ENCODE results near the gene WFS1. TPM values are rescaled to one million over a fixed set of nuclear protein-coding genes. Genes with fewer than 3 reads are reported as not detected.

Gene WFS1
- total RNA-seq, 4 donors from 2014 or later: 35.9 to 91.3 (median 38.2) TPM

- DNase-seq (ENCODE audit: low spot score) (no peak), ATAC-seq (ENCODE audit: low FRiP score) (no peak)
- TF ChIP-seq, protein P1, sequence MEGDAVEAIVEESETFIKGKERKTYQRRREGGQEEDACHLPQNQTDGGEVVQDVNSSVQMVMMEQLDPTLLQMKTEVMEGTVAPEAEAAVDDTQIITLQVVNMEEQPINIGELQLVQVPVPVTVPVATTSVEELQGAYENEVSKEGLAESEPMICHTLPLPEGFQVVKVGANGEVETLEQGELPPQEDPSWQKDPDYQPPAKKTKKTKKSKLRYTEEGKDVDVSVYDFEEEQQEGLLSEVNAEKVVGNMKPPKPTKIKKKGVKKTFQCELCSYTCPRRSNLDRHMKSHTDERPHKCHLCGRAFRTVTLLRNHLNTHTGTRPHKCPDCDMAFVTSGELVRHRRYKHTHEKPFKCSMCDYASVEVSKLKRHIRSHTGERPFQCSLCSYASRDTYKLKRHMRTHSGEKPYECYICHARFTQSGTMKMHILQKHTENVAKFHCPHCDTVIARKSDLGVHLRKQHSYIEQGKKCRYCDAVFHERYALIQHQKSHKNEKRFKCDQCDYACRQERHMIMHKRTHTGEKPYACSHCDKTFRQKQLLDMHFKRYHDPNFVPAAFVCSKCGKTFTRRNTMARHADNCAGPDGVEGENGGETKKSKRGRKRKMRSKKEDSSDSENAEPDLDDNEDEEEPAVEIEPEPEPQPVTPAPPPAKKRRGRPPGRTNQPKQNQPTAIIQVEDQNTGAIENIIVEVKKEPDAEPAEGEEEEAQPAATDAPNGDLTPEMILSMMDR (IDR thresholded peaks at IDR 0.05): no peak
Measured at GRCh38 chr4:6262847-6263487, 6.7 kb upstream of the WFS1 start.

DNA sequence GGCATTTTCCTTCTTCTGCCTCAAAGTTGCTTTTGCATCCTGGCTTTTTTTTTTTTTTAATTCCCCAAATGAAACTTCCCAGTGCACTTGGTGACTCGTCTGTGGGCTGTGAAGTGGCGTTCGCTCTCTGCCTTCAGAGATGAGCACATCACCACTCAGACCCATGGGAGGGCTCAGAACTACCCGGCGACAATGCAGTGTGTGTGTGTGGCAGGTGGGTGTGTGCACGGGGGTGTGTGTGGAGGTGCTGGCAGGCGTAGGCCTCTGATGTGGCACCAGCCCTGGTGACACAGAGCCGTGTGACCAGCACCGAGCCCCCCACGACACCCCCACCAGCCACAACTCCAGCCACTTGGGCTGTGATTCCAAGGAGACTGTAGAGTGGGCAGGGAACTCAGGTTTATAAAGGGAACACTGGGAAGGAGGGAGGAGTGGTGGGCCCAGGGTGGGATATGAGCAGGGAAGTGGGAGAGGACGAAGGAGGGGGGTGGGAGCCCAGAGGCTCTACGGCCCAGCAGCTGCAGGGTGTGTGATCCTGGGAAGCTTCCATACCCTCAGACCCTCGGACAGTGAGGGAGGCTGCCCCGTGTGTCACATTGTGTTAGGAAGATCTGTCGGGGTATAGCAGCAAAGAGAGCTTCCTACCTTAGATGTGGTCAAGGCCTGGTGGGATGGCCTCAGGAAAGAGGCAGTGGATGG is 6.0 kb upstream of the WFS1 start:
- ATAC-seq (ENCODE audit: low FRiP score) (no peak), DNase-seq (ENCODE audit: low spot score) (no peak)
- TF ChIP-seq, protein P1 (IDR thresholded peaks at IDR 0.05): no peak

DNA sequence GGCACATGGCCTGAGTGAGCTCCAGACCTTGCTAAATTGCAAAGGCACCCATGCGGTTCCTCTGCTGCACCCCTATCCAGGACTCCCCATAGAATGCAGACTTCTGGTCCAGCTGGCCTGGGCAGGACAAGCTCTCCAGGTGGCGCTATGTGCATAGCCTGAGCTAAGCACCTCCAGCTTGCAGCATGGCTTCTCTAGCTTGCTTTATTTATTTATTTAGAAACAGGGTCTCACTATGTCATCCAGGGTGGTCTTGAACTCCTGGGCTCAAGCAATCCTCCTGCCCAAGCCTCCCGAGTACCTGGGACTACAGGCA is 5.5 kb upstream of the WFS1 start:
- DNase-seq (ENCODE audit: low spot score): no peak
- TF ChIP-seq, protein P1 (IDR thresholded peaks at IDR 0.05): no peak
- ATAC-seq (ENCODE audit: low FRiP score): no peak

DNA sequence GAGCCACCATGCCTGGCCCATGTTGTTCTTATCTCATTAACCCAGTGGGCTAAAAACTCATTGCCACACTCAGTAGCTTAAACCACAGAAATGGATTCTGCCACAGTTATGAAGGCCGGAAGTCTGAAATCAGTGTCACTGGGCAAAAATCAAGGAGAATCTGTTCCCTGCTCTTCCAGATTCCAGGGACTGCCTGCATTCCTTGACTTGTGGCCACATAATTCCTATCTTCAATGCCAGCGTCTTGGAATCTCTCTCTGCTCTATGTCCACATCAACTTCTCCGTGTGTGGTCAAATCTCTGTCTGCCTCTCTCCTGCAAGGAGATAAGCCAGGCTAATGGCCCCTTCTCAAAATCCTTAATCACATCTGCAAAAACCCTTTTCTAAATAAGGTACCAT is 4.1 kb upstream of the WFS1 start:
- ATAC-seq (ENCODE audit: low FRiP score): no peak
- TF ChIP-seq, protein P1 (IDR thresholded peaks at IDR 0.05): no peak
- DNase-seq (ENCODE audit: low spot score): no peak

DNA sequence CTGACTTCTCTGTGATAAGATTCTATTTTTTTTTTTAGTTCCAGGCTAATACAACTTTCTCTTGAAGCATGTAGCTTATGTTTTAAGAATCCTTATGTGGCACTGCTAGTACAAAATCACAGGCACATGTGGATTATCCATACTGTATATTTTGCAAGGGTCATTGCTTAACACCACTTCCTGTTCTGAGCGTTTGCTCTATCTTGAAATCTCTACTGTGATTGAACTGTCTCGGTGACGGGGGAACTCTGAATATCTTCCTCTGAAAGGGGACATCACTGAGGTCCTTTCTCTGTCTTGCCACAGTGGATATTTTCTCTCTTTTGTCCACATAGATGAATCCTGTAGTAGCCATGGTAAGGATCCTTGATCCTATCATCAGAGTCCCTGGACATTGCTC is 2.1 kb upstream of the WFS1 start:
- no peak for DNase-seq (ENCODE audit: low spot score)
- ATAC-seq (ENCODE audit: low FRiP score): no peak
- TF ChIP-seq, protein P1 (IDR thresholded peaks at IDR 0.05): no peak

DNA sequence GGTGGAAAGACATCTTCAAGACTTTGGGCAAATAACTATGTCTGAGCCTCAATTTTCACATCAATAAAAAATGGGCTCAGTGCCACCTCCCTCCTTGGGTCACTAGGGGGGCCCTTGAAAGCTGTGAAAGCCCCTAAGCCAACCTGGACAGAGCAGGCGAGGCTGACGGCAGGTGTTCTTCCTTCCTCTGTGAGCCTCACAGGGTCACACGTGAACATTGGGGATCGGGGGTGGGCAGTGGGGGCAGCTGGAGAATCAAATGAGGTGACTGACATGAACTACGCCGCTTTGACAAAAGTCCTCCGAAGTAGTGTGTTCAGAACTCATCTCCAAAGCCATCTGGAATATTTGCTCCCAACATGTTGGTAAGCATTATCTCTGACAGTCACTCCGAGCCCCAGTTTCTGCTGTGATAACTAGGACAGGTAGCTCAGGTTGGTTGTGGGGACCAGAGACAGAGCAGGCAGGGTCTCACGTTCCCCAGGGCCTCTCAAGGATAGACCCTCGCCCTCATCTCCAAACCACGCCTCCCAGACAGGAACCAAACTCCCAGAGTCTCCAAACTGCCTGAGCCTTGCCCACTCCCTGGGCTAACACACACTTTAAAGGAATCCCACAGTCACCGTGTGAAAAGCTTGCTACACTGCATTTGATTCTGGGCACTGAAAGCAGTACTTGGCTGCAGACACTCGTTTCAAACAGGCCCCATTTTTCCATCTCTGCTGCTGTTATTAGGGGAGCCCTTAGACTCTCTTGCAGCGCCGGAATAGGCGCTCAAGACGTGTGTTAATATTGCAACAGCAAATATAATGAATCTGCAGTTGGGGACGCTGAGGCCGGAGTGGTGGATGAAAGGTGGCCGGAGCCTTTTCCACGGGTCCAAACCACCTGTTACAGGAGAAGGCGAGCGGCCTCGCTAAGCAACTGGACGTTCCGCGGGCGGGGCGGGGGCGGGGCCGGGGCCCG is 717 bp upstream of the WFS1 start:
- TF ChIP-seq, protein P1 (IDR thresholded peaks at IDR 0.05): no peak
- DNase-seq (ENCODE audit: low spot score): no peak
- ATAC-seq (ENCODE audit: low FRiP score): no peak

Data from omental fat pad (tissue), 4 donors.